GM19035 (cell line): ENCODE results near the gene FANCC.
"Not testable (repeated sequence)": the region's sequence is repeated elsewhere in the genome, so short reads cannot be mapped to it uniquely, and the experiment has no call there.

Experiments used
- ATAC-seq: cut with Tn5 transposase; IDR thresholded peaks from one replicate; pipeline ENCODE4 v1.9.1; 2021; ENCODE audit not compliant: unreplicated experiment

Gene FANCC

DNA sequence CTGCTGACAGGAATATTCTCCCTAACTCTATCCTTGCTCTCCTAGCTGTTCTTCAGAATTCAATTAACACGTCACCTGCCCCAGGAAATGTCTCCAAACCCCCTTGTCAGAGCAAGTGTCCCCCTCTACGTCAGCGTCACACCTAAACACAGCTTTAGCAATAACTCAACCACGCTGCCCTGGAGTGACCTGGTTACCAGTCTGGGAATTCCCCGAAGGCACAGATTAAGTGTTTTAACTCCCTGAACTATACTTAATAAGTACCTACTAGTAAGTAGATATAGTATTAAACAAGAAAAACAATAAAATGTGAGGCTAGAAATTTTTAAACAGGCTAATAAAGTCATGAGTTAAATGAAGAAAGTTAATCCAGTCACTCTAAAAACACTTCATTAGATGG is 78.4 kb downstream of the FANCC start:
- no peak for ATAC-seq

DNA sequence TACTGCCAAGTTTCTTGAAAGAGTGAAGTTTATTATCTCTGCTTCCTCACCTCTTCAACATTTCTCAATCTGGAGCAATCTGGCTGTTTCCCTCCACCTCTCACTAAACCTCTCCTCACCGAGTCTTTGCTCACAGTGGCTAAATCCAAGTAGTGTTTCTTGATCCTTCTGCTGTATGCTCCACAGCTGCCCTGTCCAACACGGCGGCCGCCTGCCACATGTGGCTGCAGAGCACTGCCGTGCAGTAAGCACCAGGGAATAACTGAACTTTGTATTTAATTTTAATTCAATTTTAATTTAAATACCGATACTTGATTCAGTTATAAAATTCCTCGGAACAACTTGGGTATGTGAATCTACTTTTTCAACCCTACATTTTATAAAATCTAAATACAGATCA is 80.2 kb downstream of the FANCC start:
- ATAC-seq = no peak

DNA sequence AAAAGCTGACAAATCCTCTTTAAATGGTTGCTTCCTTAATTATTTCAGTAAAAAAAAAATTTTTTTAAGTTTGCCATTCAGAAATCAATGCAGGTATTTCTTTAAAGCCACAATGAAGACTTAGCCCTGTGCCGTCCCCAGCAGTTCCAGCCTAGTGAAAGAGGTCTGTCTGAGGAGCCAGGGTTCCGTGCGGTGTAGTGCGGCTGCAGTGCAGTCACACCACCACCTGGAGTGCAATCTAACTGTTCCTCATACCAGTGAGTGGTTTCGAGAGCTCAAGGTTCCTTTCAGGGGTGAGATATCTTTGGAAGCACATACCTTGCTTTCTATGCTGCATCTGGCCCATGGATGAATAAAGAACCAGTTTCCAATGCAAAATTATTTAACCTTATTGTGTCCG is 87.5 kb downstream of the FANCC start:
- no peak for ATAC-seq

DNA sequence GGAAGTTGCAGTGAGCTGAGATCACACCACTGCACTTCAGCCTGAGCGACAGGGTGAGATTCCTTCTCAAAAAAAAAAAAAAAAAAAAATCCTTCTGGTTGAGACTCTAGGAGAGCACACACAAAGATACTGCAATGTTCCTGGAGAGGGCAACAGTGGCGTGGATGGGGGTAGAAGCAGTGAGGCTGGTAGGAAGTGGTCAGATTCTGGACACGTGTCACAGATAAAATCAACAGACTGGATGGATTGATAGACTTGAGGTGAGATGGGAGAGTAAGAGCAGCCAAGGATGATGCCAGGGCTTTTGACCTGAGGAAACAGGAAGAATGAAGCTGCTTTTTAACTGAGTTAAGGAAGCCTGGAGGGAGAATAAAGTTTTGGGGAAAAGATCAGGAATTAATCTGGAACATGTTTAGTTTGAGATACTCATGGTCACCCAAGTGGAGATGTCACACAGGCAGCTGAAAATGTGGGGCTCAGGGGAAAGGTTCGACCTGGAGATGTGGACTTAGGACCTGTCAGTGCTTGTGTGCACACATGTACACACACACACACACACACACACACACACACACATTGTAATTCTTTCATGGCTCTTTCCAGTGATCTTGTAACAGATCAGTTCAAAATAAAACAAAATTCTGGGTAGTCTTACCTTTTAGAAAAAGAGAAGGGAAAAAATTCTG is 88.1 kb downstream of the FANCC start:
- no peak for ATAC-seq

DNA sequence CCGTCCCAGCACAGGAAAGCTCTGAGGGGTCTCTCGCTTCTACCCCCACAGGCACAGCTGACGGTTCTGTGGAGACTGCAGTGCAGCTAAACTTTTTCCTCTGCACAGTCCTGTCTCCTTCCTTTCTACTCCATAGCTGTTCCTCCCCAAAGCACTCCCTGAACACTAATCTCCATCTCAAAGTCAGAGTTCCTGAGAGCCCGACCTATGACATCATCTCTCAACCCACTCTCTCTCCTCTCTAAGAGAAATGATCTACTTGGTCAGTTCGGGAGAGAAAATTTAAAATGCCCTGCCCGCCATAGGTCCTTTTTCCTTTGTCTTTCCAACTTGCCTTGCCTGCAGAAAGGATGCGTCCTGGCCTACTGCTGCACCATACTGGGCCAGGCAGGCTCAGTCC is 90.6 kb downstream of the FANCC start:
- no peak for ATAC-seq

DNA sequence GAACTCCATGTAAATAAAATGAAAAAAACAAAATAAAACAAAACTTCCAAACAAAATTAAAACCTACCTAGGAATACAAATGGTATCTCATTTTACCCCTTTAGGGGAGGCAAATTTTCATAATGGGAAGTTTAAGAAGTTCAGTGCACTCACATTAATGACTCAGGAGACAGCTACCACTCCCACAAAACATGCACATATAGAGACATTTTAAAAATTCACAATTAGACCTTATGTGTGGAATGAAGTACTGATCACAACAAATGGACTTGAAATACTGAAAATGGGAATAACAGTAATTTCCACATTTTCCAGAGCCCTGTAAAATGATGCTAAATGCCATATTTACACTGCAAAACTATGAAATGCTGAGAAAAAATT is 91.8 kb downstream of the FANCC start:
- no peak for ATAC-seq

DNA sequence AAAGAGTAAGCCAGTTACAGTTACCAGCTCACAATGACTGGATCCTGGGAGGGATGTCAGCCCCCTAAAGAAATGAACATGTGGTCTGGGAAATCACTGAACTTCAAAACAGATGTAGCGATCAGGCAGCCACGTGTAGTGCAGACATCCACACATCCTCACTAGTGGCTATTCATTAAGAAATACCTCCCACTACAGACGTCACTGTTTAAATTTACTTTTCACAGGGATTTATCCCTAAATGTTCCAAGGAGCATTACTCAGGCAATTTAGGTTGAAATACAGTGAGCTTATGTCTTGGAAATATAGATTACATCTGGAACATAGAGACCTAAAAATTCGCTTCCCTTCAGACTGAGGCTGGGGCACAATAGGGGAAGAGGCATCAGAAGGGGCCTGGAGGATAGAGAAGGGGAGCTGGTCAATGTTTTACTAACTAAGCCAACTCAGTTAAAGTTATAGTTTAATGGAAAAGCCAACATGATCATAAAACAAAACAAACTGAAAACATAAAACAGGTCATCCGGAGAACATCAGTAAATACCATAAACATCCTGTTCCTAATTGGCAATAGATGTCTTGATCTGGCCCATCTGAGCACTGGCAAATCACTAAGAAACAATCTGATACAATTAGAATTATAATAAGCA is 92.3 kb downstream of the FANCC start:
- no peak for ATAC-seq

DNA sequence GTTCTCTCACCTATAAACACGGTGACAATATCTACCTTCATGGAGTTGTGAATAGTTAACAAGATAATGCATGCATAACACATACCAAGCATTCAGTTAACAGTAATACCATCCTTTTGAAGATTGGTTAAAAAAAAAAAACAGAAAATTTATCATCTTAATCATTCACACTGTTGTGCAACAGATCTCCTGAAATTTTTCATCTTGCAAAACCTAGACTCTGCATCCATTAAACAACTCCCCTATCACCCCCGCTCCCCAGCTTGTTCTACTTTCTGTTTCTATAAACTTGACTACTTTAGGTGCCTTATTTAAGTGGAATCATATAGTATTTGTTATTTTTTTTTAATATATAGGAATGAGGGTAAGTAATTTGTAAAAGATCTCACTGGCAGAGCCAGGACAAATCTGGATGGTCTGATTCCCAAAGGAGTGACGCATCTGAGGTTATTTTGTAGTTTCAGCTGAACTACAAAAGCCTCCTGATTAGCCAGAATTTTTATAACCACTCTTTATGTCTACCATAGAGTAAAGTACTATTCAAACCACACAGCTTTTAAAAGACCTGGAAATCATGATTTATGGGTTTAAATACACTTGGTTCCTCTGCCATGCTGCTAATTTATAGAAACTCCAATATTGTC is 93.0 kb downstream of the FANCC start:
- ATAC-seq = no peak

DNA sequence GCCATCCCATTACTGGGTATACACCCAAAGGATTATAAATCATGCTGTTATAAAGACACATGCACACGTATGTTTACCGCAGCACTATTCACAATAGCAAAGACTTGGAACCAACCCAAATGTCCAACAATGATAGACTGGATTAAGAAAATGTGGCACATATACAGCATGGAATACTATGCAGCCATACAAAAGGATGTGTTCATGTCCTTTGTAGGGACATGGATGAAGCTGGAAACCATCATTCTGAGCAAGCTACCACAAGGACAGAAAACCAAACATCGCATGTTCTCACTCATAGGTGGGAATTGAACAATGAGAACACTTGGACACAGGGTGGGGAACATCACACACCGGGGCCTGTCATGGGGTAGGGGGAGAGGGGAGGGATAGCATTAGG is 97.2 kb downstream of the FANCC start:
- not testable (repeated sequence) for ATAC-seq

DNA sequence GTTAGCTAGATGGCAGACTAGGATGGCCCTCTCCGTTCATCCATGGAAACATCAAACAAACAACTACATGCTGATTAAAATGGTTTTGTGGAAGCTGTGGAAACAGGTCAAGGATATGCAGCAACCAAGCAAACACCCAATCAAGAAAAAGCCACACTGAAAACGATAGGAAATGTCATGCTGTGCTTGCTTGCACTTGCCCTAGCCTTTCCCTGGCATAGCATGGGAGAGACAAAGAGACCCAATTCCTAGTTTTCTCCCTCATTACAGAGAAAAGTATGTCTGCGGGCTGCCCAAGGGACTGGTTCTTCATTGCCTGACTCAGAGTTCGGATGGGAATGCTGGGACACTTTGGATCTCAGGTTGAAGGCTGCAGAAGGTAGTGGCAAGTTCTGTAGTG is 98.7 kb downstream of the FANCC start:
- no peak for ATAC-seq

DNA sequence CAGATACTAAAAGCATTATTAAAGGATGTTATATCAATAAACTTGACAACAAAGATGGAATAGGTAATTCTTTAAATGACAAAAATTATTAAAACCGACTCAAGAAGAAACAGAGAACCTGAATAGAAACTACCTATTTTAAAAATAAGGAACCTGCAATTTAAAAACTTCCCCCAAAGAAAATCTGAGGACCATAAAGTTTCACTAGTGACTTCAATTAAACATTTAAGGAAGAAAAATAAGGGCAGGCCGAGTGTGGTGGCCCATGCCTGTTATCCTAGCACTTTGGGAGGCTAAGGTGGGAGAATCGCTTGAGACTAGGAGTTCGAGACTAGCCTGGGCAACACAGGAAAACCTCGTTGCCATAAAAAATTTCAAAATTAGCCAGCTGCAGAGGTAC is 99.6 kb downstream of the FANCC start:
- ATAC-seq = no peak

DNA sequence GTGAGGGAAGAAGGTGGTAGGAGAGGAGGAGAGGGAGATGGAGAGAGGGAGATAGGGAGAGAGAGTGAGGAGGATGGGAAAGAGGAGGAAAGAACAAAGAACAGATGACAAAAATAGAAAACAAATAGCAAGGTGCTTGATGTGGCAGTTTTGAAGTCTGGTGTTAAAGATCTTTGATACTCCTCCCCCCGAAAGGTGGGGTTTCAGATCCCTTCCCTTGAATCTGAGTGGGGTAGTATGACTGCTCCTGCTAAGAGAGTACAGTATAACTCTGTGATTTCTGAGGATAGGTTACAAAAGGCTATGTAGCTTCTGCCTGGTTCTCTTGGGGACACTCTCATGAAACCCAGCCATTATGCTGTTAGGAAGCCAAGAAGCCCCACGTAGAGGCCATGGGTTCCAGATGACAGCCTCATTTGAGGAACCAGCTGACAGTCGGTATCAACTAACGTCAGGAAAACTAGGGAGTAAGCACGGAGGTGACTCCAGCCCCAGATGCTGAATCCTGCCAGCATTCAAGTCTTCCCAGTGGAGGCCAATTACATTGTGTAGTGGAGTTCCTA is 102.1 kb downstream of the FANCC start:
- ATAC-seq = no peak

DNA sequence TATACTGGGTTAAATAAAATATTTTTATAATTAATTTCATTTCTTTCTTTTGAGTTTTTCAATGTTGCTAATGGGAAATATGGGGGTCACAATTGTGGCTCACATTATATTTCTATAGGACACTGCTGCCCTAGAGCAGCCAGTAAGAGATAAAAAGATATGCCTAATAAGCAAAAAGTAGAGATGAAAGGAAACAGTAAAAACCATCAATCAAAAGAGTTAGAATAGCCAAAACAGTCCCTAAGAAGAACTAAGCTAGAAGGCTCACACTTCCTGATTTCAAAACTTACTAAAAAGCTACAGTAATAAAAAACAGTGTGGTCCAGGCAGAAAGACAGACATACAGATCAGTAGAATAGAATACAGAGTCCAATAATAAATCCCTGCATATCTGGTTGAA is 104.4 kb downstream of the FANCC start:
- no peak for ATAC-seq

DNA sequence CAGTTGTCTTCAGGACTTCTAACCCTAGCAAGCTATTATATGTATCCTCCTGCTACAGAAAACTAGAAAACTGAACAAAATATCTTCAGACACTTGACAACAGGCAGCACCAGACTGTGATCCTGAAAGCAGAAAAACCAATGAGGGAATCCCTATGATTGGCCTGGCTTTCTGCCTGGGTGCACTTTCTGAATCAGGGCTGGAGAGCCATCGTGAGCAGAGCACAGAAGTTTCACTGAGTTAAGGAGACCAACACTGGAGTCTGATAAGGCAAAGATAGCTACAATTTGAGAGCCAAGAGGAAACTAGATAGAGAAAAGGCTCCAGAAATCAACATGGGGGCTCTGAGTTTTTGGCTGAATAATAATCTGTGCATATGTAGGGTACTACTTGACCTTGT is 106.5 kb downstream of the FANCC start:
- no peak for ATAC-seq

DNA sequence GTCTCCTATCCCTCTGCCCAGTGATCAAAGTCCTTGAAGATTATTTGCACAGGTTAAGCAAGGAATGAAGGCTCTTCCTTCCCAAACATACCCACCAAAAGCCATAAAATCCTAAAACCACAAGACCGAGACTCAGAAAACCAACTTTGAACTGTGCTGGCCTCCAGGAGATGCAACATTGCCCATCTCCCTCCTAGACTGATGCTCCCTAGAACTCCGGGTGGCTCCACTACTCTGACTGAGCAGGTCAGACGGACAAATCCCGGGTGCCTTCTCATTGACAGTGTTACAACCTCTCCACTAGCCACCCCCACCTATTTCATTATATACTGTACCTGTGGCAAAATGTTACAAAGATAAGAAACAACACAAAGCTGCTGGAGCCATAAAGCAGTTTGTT is 110.1 kb downstream of the FANCC start:
- no peak for ATAC-seq

DNA sequence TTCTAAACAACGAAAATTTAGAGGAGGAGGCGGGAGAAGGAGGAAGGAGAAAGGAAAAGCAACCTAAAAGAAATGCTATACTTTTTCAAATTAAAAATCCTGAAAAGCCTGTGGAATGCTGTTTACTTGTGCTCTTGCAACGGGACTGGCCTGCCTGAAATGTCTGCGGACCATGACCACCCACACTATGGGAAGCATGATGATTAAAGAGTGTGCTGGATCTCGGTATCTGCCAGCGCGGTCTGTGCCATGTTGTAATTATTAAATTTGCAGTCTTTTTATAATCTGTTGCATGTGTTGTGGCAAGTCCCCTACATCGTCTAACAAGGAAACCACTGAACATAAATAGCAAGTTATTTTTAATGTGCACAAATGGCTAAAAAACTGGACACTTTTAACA is 111.4 kb downstream of the FANCC start:
- ATAC-seq = no peak

DNA sequence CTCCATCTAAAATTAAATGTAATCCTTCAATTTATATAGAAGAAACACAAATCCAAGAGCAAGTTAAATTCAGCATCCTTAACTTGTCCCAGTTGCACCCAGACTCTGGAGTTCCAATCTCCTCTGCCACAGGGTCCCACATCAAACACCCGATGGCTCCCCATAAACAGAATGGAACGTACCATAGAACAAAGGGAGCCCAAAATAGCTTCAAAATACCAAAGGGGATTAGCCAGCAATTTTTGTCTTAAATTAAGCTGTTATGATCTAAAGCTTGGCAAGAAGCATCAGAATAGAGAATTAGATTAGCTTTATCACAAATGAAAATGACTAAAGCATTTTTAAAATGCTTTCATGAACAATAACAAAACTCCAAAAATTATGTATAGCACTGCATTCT is 112.8 kb downstream of the FANCC start:
- no peak for ATAC-seq

DNA sequence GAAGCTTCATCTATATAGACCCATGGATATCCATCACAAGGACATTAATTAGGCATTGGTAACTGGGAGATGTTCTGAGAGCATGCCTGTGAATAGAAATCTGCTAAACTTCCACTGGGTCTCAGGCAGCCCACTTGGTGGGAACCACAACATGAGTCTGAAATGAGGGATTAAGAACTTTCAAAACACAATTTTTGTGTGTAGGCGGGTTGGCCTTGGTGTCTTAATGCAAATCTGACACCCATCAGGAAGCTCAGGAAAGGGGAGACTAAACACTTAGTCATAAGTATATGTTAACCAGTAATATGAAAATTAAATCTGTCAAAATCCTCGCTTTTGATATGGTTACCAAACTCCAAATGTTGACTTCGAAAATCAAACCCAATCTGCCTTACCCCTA is 113.2 kb downstream of the FANCC start:
- no peak for ATAC-seq

DNA sequence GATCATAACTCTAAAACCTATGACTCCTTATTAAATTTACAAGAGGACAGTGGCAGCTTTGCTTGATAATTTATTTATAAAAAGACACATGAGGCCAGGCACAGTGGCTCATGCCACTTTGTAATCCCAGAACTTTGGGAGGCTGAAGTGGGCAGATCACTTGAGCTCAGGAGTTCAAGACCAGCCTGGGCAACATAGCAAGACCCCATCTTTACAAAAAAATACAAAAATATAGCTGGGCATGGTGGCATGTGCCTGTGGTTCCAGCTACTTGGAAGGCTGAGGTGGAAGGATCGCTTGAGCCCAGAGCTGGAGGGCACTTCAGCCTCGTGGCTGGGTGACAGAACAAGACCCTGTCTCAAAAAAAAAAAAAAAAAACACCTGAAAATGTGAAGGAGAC is 114.5 kb downstream of the FANCC start:
- ATAC-seq = not testable (repeated sequence)

DNA sequence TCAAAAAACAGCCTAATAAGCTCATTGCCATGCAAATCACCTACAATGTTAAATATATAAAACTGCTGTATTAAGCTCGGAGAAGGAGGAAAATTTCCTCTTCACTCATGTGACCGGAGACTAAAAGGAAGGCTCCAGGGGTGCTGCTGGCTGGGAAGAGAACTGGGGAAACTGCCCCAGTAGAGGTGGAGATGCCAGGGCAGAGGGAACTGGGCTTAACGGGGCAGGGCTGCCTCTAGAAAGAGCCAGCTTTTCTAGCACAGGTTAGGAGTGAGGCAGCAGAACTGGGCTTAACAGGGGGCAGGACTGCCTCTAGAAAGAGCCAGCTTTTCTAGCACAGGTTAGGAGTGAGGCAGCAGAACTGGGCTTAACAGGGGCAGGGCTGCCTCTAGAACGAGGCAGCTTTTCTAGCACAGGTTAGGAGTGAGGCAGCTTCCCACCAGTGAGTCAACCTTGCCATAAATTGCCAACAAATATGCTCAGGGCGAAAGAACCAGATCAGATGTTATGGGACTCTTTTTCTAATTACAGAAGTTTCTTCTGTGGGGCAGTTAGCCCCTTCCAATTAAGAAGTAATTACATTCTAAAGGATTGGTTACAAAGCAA is 115.3 kb downstream of the FANCC start:
- ATAC-seq = no peak

DNA sequence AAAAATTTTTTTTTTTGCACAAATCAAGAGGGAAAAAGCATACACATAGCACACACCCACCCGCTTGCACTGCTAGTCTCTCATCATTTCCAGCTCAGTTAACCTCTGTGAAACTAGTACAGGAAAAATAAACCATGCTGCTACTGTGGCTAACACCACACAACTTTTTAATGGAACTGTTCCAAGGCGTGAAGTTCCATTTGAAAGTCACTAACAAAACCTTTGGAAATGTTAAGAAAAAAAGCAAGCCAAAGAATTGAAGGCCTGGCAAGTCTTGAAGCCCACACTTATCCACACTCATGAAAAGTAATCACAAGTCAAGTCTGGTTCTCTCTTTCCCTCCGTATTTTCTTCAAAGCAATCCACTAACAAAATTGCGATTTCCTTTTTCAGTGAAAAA is 116.3 kb downstream of the FANCC start:
- no peak for ATAC-seq

DNA sequence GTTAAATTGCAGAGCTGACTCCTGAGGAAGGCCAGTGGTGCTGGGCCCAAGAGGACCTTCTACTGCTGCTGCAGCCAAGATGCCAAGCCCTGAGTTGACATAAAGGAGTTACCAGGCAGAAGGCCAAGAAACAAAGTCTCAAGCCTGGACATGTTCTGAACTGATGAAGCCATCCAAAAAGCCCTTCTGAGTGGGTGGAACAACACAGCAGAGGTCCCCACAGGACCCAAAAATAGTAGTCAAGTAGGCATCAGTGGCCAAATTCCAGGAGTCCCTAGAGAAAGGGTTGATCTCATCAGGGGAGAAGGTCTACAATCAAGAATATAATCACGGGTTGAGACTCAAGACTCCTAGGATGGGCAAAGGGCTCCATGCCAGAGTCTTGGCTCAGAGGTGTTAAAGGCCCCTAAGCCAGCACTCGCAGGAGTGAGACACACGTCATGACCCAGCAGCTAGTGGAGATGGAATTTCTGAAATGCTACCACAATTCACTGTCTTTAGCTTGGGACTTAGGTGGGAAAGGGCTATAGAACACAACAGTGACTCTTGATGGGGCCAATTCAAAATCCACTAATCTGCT is 119.7 kb downstream of the FANCC start:
- ATAC-seq = no peak
